GM19467 (cell line): ENCODE data around the gene ATRX.
"Not testable (repeated sequence)": the region's sequence is repeated elsewhere in the genome, so short reads cannot be mapped to it uniquely, and the experiment has no call there.

Experiments used
- ATAC-seq: cut with Tn5 transposase; IDR thresholded peaks from one replicate; pipeline ENCODE4 v1.9.1; 2021; ENCODE audit warnings: mild to moderate bottlenecking, moderate library complexity; ENCODE audit not compliant: unreplicated experiment

Gene ATRX

DNA sequence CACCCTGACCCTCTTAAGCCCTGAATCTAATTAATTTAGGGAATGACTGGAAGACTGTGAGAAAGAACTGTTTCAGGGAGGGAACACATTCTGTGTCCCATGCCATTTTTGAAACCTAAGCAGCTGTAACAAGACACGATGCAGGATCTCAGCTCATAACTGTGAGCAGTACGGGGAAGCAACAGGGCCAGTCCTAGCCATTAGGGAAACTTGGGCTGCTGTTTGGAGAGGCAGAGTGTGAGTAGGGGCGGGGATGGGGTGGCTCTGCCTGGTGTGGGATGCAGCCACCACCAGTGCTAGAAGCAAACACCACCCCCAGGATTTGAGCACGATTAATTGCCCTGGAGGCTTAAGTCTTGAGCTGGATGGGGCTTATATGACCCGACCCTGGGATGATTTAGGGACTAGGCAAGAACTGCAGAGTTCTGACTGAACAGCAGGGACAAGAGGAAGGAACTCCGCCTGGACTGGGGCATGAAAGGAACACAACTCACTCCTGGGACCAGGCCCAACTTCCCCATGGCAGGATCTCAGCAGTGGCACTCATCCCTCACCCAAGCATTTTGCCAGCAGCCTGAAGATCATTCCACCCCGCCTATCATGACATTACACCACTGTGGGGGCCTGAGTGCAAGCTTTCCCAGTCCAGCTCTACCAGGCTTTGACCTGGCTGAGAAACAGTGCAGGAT is 43.1 kb downstream of the ATRX start:
- no peak for ATAC-seq

DNA sequence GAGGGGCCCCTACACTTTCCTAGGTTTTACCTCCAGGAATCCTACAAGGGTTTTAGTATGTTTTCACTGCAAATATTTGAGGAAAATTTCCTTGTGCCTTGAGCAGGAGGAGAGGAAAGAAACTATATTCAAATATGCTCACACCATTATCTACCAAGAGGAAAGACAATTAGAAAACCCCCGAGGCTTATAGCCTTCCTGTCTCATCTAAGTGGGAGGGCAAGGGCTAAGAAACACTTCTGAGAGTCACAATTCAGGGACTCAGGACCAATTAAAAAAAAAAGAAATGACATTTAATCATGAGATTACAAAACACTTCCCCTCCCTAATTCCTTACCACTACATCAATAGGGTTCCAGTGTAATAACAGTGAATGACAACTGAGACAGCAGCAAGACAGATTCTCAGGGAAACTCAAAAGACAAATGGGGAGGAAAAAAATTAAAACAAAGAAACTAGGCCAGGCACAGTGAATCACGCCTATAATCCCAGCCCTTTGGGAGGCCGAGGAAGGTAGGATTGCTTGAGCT is 45.6 kb downstream of the ATRX start:
- ATAC-seq, result no peak

DNA sequence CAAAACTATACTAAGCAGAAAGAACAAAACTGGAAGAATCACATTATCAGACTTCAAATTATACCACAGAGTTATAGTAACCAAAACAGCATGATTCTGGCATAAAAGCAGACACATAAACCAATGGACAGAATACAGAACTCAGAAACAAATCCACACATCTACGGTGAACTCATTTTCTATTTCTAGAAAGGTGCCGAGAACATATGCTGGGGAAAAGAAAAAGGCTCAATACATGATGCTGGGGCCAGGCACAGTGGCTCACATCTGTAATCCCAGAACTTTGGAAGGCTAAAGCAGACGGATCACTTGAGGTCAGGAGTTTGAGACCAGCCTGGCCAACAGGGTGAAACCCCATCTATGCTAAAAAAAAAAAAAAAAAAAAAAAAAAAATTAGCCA is 52.7 kb downstream of the ATRX start:
- no peak for ATAC-seq

- no peak for ATAC-seq
Observed at GRCh38 chrX:77731821-77732419, 54.1 kb downstream of the ATRX start.

- not testable (repeated sequence) for ATAC-seq
Observed at GRCh38 chrX:77726095-77726494, 59.9 kb downstream of the ATRX start.

DNA sequence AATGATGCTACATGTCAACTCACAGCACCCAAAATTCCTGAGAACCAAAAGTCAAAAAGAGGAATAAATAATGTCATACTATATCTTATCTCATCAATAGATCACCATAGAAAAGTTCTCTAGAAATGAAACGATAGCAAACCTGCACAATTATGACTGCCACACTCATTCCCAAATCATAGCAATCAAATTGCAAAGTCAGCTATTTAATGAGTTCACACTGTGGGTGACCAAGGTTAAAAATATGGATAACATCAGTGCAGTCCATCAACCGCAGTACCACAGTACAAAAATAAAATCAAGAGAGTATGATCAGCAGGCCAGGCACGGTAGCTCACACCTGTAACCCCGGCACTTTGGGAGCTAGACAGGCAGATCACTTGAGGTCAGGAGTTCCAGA is 62.3 kb downstream of the ATRX start:
- no peak for ATAC-seq

DNA sequence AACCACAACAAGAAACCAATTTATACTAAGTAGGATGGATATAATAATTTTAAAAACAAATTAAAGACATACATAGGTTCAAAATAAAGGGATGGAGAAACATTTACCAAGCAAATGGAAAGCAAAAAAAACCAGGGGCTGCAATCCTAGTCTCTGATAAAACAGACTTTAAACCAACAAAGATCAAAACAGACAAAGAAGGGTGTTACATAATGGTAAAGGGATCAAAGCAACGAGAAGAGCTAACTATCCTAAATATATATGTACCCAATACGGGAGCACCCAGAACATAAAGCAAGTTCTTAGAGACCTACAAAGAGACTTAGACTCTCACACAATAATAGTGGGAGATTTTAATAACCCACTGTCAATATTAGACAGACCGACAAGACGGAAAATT is 66.6 kb downstream of the ATRX start:
- no peak for ATAC-seq

- no peak for ATAC-seq
Observed at GRCh38 chrX:77704881-77705280, 81.1 kb downstream of the ATRX start.

- no peak for ATAC-seq
Observed at GRCh38 chrX:77698242-77698641, 87.8 kb downstream of the ATRX start.

DNA sequence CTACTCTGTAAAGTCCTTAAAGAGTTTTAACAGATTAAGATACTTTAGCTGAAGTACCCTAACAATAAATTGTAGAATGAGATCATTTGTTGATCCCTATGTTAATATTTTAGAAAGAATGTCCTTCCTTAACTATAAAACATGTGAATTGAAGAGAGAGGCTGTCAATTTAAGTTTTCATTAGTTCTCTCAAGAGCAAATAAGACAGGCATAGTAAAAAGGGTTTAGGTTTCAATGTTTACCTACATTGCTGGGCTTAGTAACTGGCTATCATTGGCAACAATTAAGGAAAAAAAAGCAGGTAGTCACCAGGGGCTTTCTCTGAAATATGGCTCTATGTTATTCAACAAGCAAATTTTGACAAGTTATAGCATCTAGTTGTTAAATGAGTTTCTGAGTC is 91.5 kb downstream of the ATRX start:
- ATAC-seq, result no peak

- no peak for ATAC-seq
Observed at GRCh38 chrX:77693594-77693993, 92.4 kb downstream of the ATRX start.

DNA sequence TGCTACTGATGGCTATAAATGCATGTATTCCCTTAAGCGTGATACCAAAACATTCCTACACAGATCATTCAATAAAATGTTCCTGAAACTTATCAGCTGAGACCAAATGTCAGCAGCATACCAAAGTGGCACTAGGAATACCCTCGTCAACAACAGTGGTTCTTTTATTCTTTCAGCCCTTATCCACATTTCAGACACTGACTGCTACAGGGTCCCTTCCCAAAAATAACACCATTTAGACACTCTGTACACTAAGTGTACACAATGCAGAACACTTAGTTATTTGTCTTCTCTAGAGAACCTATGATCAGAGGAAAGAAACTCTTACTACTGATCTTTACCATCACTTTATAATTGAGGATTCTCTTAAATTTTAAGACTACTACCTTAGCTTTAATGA is 94.1 kb downstream of the ATRX start:
- ATAC-seq, result no peak

DNA sequence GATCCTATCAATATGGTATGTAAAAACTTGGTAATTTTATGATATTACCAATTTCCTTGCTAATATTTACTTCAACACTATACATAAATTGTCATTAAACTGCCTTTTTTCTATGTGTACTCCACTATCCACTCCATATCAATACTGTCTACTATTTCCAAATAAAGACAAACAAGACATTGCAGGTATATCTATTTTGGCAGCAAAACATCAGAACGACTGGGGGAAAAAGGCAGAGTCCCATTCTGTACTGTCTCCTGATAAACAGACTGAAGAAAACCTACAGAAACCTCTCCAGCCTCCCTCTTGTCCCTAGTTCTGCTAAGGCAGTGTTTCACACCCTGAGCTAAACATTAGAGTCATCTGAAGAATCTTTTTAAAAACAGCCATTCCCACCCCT is 96.6 kb downstream of the ATRX start:
- no peak for ATAC-seq

DNA sequence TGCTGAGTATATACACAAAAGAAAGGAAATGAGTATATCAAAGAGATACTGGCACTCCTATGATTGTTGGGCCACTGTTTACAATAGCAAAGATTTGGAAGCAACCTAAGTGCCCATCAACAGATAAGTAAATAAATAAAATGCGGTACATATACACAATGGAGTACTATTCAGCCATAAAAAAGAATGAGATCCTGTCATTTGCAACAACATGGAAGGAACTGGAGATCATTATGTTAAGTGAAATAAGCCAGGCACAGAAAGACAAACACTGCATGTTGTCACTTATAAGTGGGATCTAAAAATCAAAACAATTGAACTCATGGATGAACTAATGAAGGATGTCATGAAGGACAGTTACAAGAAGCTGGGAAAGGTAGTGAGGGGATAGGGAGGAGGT is 100.3 kb downstream of the ATRX start:
- ATAC-seq, result not testable (repeated sequence)

DNA sequence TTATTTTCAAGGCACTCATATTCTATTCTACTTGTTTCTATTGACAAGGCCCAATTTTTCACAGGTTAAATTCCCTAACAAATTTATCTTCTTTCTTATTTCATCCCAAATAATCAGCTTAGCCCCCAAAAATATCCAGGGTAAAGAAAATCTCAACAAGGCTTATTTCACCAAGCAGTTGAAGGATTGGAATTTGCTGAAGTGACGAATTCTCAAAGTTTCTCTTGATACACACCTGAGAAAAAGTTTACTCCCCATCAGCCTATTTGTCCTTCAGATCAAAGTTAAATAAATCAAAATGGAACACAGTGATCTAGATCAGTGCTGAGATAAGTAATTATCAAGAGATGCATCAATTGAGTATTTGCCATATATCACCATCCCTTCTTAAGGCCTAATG is 106.9 kb downstream of the ATRX start:
- ATAC-seq, result no peak

DNA sequence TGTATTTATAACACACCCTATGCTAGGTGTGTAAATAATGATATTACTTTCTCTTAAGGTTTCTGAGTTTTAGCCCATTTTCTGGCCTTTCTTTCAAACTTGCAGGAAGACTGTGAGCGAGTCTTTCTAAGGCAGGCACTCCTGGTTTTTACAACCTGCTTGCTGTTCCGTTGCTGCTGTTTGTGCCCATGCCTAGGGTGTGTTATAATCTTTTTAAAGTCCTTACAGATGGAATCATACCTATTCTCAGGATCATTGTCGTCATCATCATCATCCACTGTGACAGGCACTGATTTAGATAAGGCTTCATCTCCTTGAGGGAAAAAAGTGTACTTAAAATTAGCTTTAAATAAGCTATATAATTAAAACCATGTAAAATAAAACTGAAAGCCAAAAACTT is 110.0 kb downstream of the ATRX start:
- ATAC-seq, result no peak

DNA sequence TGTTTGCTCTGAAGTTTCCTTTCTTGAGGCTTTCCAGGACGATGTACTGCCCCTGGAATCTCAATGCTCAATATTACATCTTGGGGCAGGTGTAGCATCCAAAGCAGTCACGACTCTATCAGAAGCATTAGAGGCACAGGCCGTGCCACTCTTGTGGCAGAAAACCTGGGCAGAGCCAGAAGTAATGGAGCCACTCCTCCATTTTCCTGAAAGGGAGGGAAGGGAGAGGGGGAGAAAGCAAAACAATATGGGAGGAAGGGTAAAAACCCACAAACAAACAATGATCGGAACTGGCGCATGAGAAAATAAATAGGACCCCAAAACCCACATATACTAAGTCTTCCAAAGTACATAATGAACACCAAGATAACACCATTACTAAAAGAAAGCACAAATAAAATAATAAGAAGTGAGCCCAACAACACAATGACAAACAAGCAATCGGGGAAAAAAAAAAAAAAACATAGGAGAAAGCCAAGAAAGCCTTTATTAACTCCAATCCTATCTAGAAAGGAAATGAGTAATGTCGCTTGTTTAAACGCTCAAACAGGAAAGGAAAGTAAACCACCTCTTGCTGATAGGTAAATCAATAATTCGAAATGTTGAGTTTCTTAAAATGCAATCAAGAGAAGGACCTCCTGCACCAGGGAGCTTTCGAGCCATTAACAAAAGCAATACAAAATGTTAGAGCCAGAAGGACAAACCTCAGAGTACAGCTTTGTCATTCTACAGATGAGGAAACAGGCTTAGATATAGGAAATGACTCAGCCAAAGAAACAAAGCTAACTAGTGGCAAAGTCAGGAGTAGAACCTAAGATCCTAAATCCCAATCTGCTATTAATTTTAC is 117.4 kb downstream of the ATRX start:
- no peak for ATAC-seq

- no peak for ATAC-seq
Observed at GRCh38 chrX:77658886-77659285, 127.1 kb downstream of the ATRX start.

DNA sequence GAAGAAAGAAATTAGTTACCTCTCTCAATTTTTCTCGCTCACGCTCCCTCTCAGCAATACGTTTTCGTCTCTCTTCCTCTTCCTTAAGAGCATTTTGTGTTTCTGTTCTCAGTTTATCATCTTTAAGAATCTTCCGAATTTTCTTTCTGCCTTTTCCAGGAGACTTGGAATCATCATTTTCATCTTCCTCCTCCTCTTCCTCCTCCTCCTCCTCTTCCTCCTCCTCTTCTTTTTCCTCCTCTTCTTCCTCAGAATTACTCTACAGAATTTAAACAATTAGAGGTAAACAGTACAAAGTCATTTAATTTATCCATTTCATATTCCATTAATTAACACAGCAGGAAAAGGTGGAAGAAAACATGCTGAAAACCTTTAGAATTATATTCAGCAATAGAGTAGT is 133.9 kb downstream of the ATRX start:
- no peak for ATAC-seq

GRCh38 chrX:77640702-77641101 is 145.3 kb downstream of the ATRX start:
- ATAC-seq, result no peak

DNA sequence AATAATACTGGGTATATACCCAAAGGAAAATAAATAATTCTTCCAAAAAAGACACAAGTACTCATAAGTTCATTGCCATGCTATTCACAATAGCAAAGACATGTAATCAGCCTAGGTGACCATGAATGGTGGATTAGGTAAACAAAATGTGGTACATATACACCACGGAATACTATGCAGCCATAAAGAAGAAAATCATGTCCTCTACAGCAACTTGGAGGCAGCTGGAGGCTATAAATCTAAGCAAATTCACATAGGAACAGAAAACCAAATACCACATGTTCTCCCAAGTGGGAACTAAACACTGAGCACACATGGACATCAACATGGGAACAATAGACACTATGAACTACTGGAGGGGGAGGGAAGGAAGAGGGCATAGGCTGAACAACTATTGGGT is 146.2 kb downstream of the ATRX start:
- no peak for ATAC-seq

DNA sequence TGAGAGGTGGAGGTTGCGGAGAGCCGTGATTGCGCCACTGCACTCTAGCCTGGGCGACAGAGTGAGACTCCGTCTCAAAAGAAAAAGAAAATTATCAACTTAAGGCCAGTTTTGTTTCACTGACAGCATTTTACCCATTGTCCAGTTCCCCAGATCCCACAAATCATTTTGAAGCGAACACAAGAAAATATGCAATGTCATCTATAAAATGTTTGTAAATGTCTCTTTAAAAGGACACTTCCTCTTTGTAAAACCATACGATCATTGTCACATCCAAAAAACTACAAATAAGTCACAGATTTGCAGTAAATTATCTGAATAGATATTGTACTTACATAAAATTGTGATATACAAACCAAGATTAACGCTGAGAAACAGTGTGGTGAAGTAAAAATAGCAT is 147.6 kb downstream of the ATRX start:
- no peak for ATAC-seq
